Astrocyte of the cerebellum (primary cell): Measurements from ENCODE around the gene COL1A2.

Experiments
- DNase-seq: peaks from one replicate; pipeline ENCODE4 v3.0.0-alpha.2; 2011; ENCODE audit warnings: low read depth
- H3K4me3 ChIP-seq: 2 replicates; pipeline ENCODE4 v1.5.1; 2011; ENCODE audit warnings: mild to moderate bottlenecking, low read depth, low read length, moderate library complexity
- in situ Hi-C: cut with HindIII; loops from 2 replicates; pipeline ENCODE4 v1.10.0; 2017; ENCODE audit warnings: low sequenced_read_pairs
- TF ChIP-seq, protein P1 (sequence below): IDR thresholded peaks from 2 replicates; pipeline ENCODE4 v1.5.1; 2012; ENCODE audit warnings: low read length, low read depth, moderate library complexity, mild to moderate bottlenecking; ENCODE audit errors: missing control alignments

COL1A2 gene

GRCh38 chr7:94367949-94368348 is 26.7 kb upstream of the COL1A2 start:
- no peak overlapping the region for H3K4me3 ChIP-seq
- TF ChIP-seq, protein P1, sequence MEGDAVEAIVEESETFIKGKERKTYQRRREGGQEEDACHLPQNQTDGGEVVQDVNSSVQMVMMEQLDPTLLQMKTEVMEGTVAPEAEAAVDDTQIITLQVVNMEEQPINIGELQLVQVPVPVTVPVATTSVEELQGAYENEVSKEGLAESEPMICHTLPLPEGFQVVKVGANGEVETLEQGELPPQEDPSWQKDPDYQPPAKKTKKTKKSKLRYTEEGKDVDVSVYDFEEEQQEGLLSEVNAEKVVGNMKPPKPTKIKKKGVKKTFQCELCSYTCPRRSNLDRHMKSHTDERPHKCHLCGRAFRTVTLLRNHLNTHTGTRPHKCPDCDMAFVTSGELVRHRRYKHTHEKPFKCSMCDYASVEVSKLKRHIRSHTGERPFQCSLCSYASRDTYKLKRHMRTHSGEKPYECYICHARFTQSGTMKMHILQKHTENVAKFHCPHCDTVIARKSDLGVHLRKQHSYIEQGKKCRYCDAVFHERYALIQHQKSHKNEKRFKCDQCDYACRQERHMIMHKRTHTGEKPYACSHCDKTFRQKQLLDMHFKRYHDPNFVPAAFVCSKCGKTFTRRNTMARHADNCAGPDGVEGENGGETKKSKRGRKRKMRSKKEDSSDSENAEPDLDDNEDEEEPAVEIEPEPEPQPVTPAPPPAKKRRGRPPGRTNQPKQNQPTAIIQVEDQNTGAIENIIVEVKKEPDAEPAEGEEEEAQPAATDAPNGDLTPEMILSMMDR, result no peak
- peak; percentile 82 for DNase-seq
- in situ Hi-C loops, result no loop called here

- in situ Hi-C loops, result no loop called here
- TF ChIP-seq, protein P1, result no peak
- no peak overlapping the region for H3K4me3 ChIP-seq
- DNase-seq, result peak; percentile 88
Measured at GRCh38 chr7:94368371-94368791, 26.3 kb upstream of the COL1A2 start.

DNA sequence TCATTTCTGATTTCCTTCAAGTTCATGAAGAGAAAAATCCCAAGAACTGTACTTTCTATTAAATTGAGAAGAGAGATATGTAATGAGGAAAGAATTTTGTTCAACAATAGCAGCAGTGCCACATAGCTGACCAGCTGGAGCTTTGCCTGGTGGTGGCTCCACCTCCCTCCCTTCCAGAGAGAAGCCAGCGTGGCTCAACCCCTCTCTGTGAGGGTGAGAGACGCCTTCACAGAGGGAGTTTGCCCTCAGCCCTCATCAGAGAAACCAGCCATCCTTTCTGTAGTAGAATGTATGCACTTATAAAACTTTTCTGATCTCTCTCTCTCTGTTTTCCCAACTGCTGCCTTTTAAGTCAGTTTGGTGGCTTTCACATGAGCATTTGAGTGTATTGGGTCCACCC is 20.5 kb upstream of the COL1A2 start:
- TF ChIP-seq, protein P1, result no peak
- peak; percentile 93 for DNase-seq
- in situ Hi-C loops, result no loop called here
- H3K4me3 ChIP-seq, result peak overlapping the region; percentile 23

GRCh38 chr7:94374721-94375566 is 19.8 kb upstream of the COL1A2 start:
- H3K4me3 ChIP-seq, result peak overlapping the region; percentile 23
- in situ Hi-C loops, result no loop called here
- TF ChIP-seq, protein P1, result no peak
- peak; percentile 85 for DNase-seq

- TF ChIP-seq, protein P1, result no peak
- peak overlapping the region; percentile 23 for H3K4me3 ChIP-seq
- in situ Hi-C loops, result no loop called here
- peak; percentile 98 for DNase-seq
Measured at GRCh38 chr7:94375691-94376090, 19.0 kb upstream of the COL1A2 start.

- TF ChIP-seq, protein P1, result no peak
- in situ Hi-C loops, result no loop called here
- DNase-seq, result no peak
- H3K4me3 ChIP-seq, result no peak overlapping the region
Measured at GRCh38 chr7:94376281-94376680, 18.4 kb upstream of the COL1A2 start.
